HG03135 (cell line): ENCODE results near the gene RNLS.

ENCODE experiments used
- ATAC-seq: cut with Tn5 transposase; IDR thresholded peaks from one replicate; pipeline ENCODE4 v1.9.1; 2021; ENCODE audit warnings: mild to moderate bottlenecking, moderate library complexity; ENCODE audit not compliant: unreplicated experiment

The RNLS gene

GRCh38 chr10:88237896-88238614, 345.1 kb downstream of the RNLS start:
- no peak for ATAC-seq

- ATAC-seq, result no peak
Measured at GRCh38 chr10:88236121-88236743, 346.9 kb downstream of the RNLS start.

GRCh38 chr10:88234297-88234696, 348.8 kb downstream of the RNLS start:
- ATAC-seq, result no peak

GRCh38 chr10:88233870-88234269, 349.2 kb downstream of the RNLS start:
- ATAC-seq, result no peak

GRCh38 chr10:88232983-88233543, 350.1 kb downstream of the RNLS start:
- no peak for ATAC-seq

GRCh38 chr10:88232029-88232895, 350.9 kb downstream of the RNLS start:
- no peak for ATAC-seq

- ATAC-seq, result no peak
Measured at GRCh38 chr10:88230251-88230650, 352.9 kb downstream of the RNLS start.

- ATAC-seq, result no peak
Measured at GRCh38 chr10:88228130-88228529, 355.0 kb downstream of the RNLS start.

- ATAC-seq, result no peak
Measured at GRCh38 chr10:88227342-88228018, 355.6 kb downstream of the RNLS start.

GRCh38 chr10:88226891-88227290, 356.2 kb downstream of the RNLS start:
- no peak for ATAC-seq

GRCh38 chr10:88226071-88226659, 357.0 kb downstream of the RNLS start:
- ATAC-seq, result no peak
